ENCODE measurements around the gene RRP36. TPM values are rescaled to one million over a fixed set of nuclear protein-coding genes. Genes with fewer than 3 reads are reported as not detected.

Gene RRP36
- total and polyA plus RNA-seq, 7 donors = 31.0 to 70.5 (median 42.7) TPM

- H3K36me3 ChIP-seq (ENCODE audit: insufficient read depth in 1 of 2, low read depth in 1 of 2) = peaks cover 8 to 84% of the 10 kb centered on the region in 2 donors
- no peaks in the 10 kb centered on the region for H3K27me3 ChIP-seq (ENCODE audit: insufficient read depth in 3 of 3, low read length in 2 of 3)
- ATAC-seq = no peak
- intact Hi-C loops (cut with DNase I) = no loop called here
- WGBS, 3 donors = 90 to 96% (median 92%) methylated on average over 9 of the region's 9 CpGs
- H3K9me3 ChIP-seq = no peaks in the 10 kb centered on the region
- H3K4me3 ChIP-seq = no peak overlapping the region
- no peak for DNase-seq
- TF ChIP-seq, protein P1, sequence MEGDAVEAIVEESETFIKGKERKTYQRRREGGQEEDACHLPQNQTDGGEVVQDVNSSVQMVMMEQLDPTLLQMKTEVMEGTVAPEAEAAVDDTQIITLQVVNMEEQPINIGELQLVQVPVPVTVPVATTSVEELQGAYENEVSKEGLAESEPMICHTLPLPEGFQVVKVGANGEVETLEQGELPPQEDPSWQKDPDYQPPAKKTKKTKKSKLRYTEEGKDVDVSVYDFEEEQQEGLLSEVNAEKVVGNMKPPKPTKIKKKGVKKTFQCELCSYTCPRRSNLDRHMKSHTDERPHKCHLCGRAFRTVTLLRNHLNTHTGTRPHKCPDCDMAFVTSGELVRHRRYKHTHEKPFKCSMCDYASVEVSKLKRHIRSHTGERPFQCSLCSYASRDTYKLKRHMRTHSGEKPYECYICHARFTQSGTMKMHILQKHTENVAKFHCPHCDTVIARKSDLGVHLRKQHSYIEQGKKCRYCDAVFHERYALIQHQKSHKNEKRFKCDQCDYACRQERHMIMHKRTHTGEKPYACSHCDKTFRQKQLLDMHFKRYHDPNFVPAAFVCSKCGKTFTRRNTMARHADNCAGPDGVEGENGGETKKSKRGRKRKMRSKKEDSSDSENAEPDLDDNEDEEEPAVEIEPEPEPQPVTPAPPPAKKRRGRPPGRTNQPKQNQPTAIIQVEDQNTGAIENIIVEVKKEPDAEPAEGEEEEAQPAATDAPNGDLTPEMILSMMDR (IDR thresholded peaks at IDR 0.05) = no peak
- H3K27ac ChIP-seq = no peak overlapping the region
- H3K4me1 ChIP-seq = no peaks in the 10 kb centered on the region
Observed at GRCh38 chr6:43043310-43043709, 21.9 kb downstream of the RRP36 start.

DNA sequence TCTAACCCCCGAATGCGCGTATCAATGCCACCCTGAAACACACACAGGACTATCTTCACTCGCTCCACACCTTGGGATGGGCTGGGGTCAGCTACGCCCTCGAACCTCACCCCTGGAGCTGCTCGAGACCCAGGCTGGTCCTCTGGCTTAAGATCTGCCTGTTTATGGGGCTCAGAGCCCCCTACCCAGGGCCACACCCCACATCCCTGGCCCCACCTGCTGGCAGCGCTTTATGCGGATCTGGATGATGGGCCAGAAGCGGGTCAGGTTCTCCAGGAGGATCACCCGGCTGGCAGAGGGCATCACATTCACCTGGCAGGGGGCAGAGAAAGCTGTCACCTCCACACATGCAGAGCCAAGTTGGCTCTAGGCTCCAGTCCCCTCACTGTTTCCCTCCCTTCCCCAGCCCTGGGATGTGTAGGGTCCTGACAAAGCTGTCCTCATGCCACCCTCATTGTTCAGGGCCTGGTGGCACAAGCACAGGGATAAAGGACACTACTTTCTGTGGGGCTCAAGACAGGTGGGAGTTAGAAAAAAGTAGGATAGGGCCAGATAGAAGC lies 24.0 kb downstream of the RRP36 start:
- intact Hi-C loops (cut with DNase I) = no loop called here
- peaks cover 9 to 88% of the 10 kb centered on the region in 2 donors for H3K36me3 ChIP-seq (ENCODE audit: insufficient read depth in 1 of 2, low read depth in 1 of 2)
- 86 to 92% (median 87%) methylated on average over 11 of the region's 11 CpGs for WGBS, 3 donors

GRCh38 chr6:43047998-43048397 lies 26.6 kb downstream of the RRP36 start:
- WGBS, 3 donors = 81 to 89% (median 85%) methylated on average over 7 of the region's 7 CpGs
- H3K4me3 ChIP-seq = no peak overlapping the region
- no peak for DNase-seq

More for the DNA sequence above, 24.0 kb downstream of the RRP36 start:
- Histone ChIP-seq H3K4me3 (no peak overlapping the region), H3K27me3 (ENCODE audit: insufficient read depth in 3 of 3, low read length in 2 of 3) (no peaks in the 10 kb centered on the region), H3K4me1 (no peaks in the 10 kb centered on the region), H3K9me3 (no peaks in the 10 kb centered on the region), H3K27ac (no peak overlapping the region)
- ATAC-seq (no peak), DNase-seq (no peak)
- TF ChIP-seq, protein P1 (IDR thresholded peaks at IDR 0.05) = no peak

GRCh38 chr6:43050981-43051380 lies 29.6 kb downstream of the RRP36 start:
- no peaks in the 10 kb centered on the region for H3K27me3 ChIP-seq (ENCODE audit: insufficient read depth in 3 of 3, low read length in 2 of 3)
- peaks cover 5 to 68% of the 10 kb centered on the region in 2 donors for H3K36me3 ChIP-seq (ENCODE audit: insufficient read depth in 1 of 2, low read depth in 1 of 2)
- no peak overlapping the region for H3K4me3 ChIP-seq
- intact Hi-C loops (cut with DNase I) = loop anchor here in 1 of 2 donors (5.0 kb wide), 1 partner anchor 34 kb away; no protein-coding TSS in a partner anchor
- no peaks in the 10 kb centered on the region for H3K9me3 ChIP-seq
- peaks cover 4% of the 10 kb centered on the region for H3K4me1 ChIP-seq
- TF ChIP-seq, protein P1 (IDR thresholded peaks at IDR 0.05) = no peak
- 90 to 96% (median 92%) methylated on average over 17 of the region's 17 CpGs for WGBS, 3 donors
- H3K27ac ChIP-seq = no peak overlapping the region
- DNase-seq (no peak), ATAC-seq (no peak)

More at GRCh38 chr6:43047998-43048397, 26.6 kb downstream of the RRP36 start:
- Histone ChIP-seq H3K27ac (no peak overlapping the region), H3K36me3 (ENCODE audit: insufficient read depth in 1 of 2, low read depth in 1 of 2) (peaks cover 9 to 83% of the 10 kb centered on the region in 2 donors), H3K4me1 (no peaks in the 10 kb centered on the region), H3K9me3 (no peaks in the 10 kb centered on the region), H3K27me3 (ENCODE audit: insufficient read depth in 3 of 3, low read length in 2 of 3) (no peaks in the 10 kb centered on the region)
- no peak for ATAC-seq
- intact Hi-C loops (cut with DNase I) = no loop called here
- TF ChIP-seq, protein P1 (IDR thresholded peaks at IDR 0.05) = no peak
